AG04450 (cell line): ENCODE data around the gene MS4A18. TPM values are rescaled to one million over a fixed set of nuclear protein-coding genes. Genes with fewer than 3 reads are reported as not detected.

Experiments used
- CTCF ChIA-PET: fragments of 300-600, 350-600 bp; formaldehyde crosslinking; extraction: SDS; loops from one replicate; lab custom pipeline; 2022; ENCODE audit warnings: antibody characterized with exemption, inconsistent platforms; lab: Charles Lee
- POLR2A ChIA-PET: fragments of 350-600 bp; formaldehyde crosslinking; extraction: SDS; loops from one replicate; lab custom pipeline; 2021; ENCODE audit warnings: antibody characterized with exemption, inconsistent platforms; lab: Yijun Ruan, JAX
- DNase-seq: peaks from one replicate; pipeline ENCODE4 v3.0.0-alpha.2; 2011; ENCODE audit warnings: low read depth, low spot score
- H3K27ac ChIP-seq: one replicate; pipeline ENCODE4 v1.5.1; 2012; ENCODE audit warnings: low read depth, low read length, control low read depth
- H3K27me3 ChIP-seq: one replicate; pipeline ENCODE4 v1.6.0; 2012; ENCODE audit warnings: low read length; ENCODE audit not compliant: control insufficient read depth, insufficient read depth
- H3K4me3 ChIP-seq: 2 replicates; pipeline ENCODE4 v1.5.1; 2011; ENCODE audit warnings: mild to moderate bottlenecking, low read depth, low read length, control low read depth
- H3K9me3 ChIP-seq: 2 replicates; pipeline ENCODE4 v1.5.1; 2012; ENCODE audit warnings: low read length; ENCODE audit not compliant: control insufficient read depth, insufficient read depth
- CTCF ChIP-seq: IDR thresholded peaks from 2 replicates; pipeline ENCODE4 v1.5.1; 2011; ENCODE audit warnings: low read depth, low read length, control low read depth, inconsistent platforms
- polyA plus RNA-seq: library from polyadenylated mRNA; depleted of rRNA; stranded (reverse); fragments of >200 nt; gene quantifications from 2 replicates; pipeline ENCODE4 v1.2.3, GENCODE V29; 2011

MS4A18 gene
- polyA plus RNA-seq, 1 experiment, result not detected

- TF ChIP-seq CTCF, result peak; percentile 91
- no peak overlapping the region for H3K4me3 ChIP-seq
- peaks cover 3% of the 10 kb centered on the region for H3K27me3 ChIP-seq
- no peaks in the 10 kb centered on the region for H3K9me3 ChIP-seq
- ChIA-PET POLR2A (interaction anchor here (1.0 kb wide), 1 partner anchor 11 kb away, joined by 6 read pairs; no protein-coding TSS in a partner anchor), CTCF (interaction anchor here (0.5 to 6.8 kb wide), 25 partner anchors 9 to 412 kb away, joined by 3 to 65 read pairs (median 5); partner anchors contain the start of genes MS4A10 and MS4A15)
- peak; percentile 81 for DNase-seq
- no peak overlapping the region for H3K27ac ChIP-seq
Observed at GRCh38 chr11:60775420-60775961, 51.0 kb downstream of the MS4A18 start.

GRCh38 chr11:60776167-60776566, 51.6 kb downstream of the MS4A18 start:
- TF ChIP-seq CTCF, result no peak
- ChIA-PET POLR2A (interaction anchor here (1.0 kb wide), 1 partner anchor 11 kb away, joined by 6 read pairs; no protein-coding TSS in a partner anchor), CTCF (interaction anchor here (0.6 to 6.8 kb wide), 14 partner anchors 9 to 1704 kb away, joined by 3 to 65 read pairs (median 5); partner anchors contain the start of gene MS4A10)
- peaks cover 3% of the 10 kb centered on the region for H3K27me3 ChIP-seq
- no peaks in the 10 kb centered on the region for H3K9me3 ChIP-seq
- no peak for DNase-seq
- no peak overlapping the region for H3K4me3 ChIP-seq
- no peak overlapping the region for H3K27ac ChIP-seq

GRCh38 chr11:60777106-60777505, 52.6 kb downstream of the MS4A18 start:
- H3K27ac ChIP-seq, result no peak overlapping the region
- ChIA-PET CTCF (interaction anchor here (0.6 to 6.8 kb wide), 9 partner anchors 8 to 1240 kb away, joined by 3 to 65 read pairs (median 11); partner anchors contain the start of gene MS4A10), POLR2A (interaction anchor here (0.9 kb wide), 1 partner anchor 129 kb away, joined by 3 read pairs; the partner anchor contains the start of gene PRPF19)
- peaks cover 6% of the 10 kb centered on the region for H3K27me3 ChIP-seq
- no peak for TF ChIP-seq CTCF
- no peaks in the 10 kb centered on the region for H3K9me3 ChIP-seq
- no peak overlapping the region for H3K4me3 ChIP-seq
- no peak for DNase-seq

- no peak for DNase-seq
- TF ChIP-seq CTCF, result no peak
- no peaks in the 10 kb centered on the region for H3K9me3 ChIP-seq
- ChIA-PET CTCF (interaction anchor here (0.6 to 6.8 kb wide), 8 partner anchors 8 to 1240 kb away, joined by 3 to 65 read pairs (median 20); partner anchors contain the start of gene MS4A10), POLR2A (interaction anchor here (0.9 kb wide), 1 partner anchor 129 kb away, joined by 3 read pairs; the partner anchor contains the start of gene PRPF19)
- H3K4me3 ChIP-seq, result no peak overlapping the region
- H3K27me3 ChIP-seq, result peaks cover 9% of the 10 kb centered on the region
- no peak overlapping the region for H3K27ac ChIP-seq
Observed at GRCh38 chr11:60777572-60777971, 53.1 kb downstream of the MS4A18 start.

- CTCF ChIA-PET, result interaction anchor here (1.2 to 6.8 kb wide), 3 partner anchors 107 to 407 kb away, joined by 3 to 65 read pairs (median 64); no protein-coding TSS in a partner anchor
- no peak overlapping the region for H3K4me3 ChIP-seq
- TF ChIP-seq CTCF, result no peak
- H3K9me3 ChIP-seq, result no peaks in the 10 kb centered on the region
- POLR2A ChIA-PET, result no interaction called here
- no peak overlapping the region for H3K27ac ChIP-seq
- no peak for DNase-seq
- peaks cover 6% of the 10 kb centered on the region for H3K27me3 ChIP-seq
Observed at GRCh38 chr11:60780065-60780464, 55.5 kb downstream of the MS4A18 start.
